PC-9 (cell line): ENCODE data around the gene MOCOS. TPM values are rescaled to one million over a fixed set of nuclear protein-coding genes. Genes with fewer than 3 reads are reported as not detected.

Source experiments
- BruUV-seq: library from RNA; stranded (reverse); fragments of 400-500 nt; replicated peaks from 2 replicates; lab custom pipeline; 2021; lab: Mats Ljungman, UMichigan
- CTCF ChIA-PET: fragments of 300-600 bp; sonication (Branson Sonifier 250); formaldehyde crosslinking; loops from one replicate; lab custom pipeline; 2022; ENCODE audit warnings: antibody characterized with exemption; lab: Charles Lee
- POLR2A ChIA-PET: fragments of 300-600 bp; sonication (Branson Sonifier 250); formaldehyde crosslinking; loops from one replicate; lab custom pipeline; 2022; ENCODE audit warnings: antibody characterized with exemption; ENCODE audit not compliant: unreplicated experiment; lab: Charles Lee
- DNase-seq, 2 experiments: peaks; one replicate each; pipeline versions ENCODE4 v3.0.0 to v3.0.0-alpha.2; 2015 to 2022; ENCODE audit warnings: mixed read lengths in 1 of 2
- H2AFZ ChIP-seq: fragments of 200-600 bp; sonication (generic); 2 replicates; pipeline ENCODE4 v1.8.1; 2017; ENCODE audit warnings: antibody characterized with exemption
- H3F3A ChIP-seq: fragments of 200-600 bp; sonication (generic); 2 replicates; pipeline ENCODE4 v1.8.1; 2017; ENCODE audit warnings: antibody characterized with exemption, mild to moderate bottlenecking, low read depth; ENCODE audit not compliant: insufficient read depth
- H3K27ac ChIP-seq: fragments of 200-600 bp; sonication (generic); 2 replicates; pipeline ENCODE4 v1.6.1; 2016; ENCODE audit warnings: mixed run types
- H3K27me3 ChIP-seq: fragments of 200-600 bp; sonication (generic); 2 replicates; pipeline ENCODE4 v1.6.1; 2016; ENCODE audit warnings: low read depth, mixed run types; ENCODE audit not compliant: insufficient read depth
- H3K36me3 ChIP-seq: fragments of 200-600 bp; sonication (generic); 2 replicates; pipeline ENCODE4 v1.6.1; 2016; ENCODE audit warnings: low read depth, mixed run types
- H3K4me1 ChIP-seq: fragments of 200-600 bp; sonication (generic); replicated peaks from 2 replicates; pipeline ENCODE4 v1.6.1; 2016; ENCODE audit warnings: mixed run types; ENCODE audit not compliant: insufficient read depth
- H3K4me2 ChIP-seq: fragments of 200-600 bp; sonication (generic); 2 replicates; pipeline ENCODE4 v1.6.1; 2017; ENCODE audit warnings: mixed run types
- H3K4me3 ChIP-seq: fragments of 200-600 bp; sonication (generic); 2 replicates; pipeline ENCODE4 v1.6.1; 2016; ENCODE audit warnings: mixed run types
- H3K79me2 ChIP-seq: fragments of 200-600 bp; sonication (generic); 2 replicates; pipeline ENCODE4 v1.6.1; 2017; ENCODE audit warnings: low read depth, mixed run types
- H3K9me2 ChIP-seq: fragments of 200-600 bp; sonication (generic); 2 replicates; pipeline ENCODE4 v1.8.1; 2017; ENCODE audit warnings: mild to moderate bottlenecking; ENCODE audit not compliant: insufficient read depth
- H3K9me3 ChIP-seq: fragments of 200-600 bp; sonication (generic); 2 replicates; pipeline ENCODE4 v1.8.1; 2016; ENCODE audit warnings: low read depth; ENCODE audit not compliant: insufficient read depth
- H4K20me1 ChIP-seq: fragments of 200-600 bp; sonication (generic); 2 replicates; pipeline ENCODE4 v1.8.1; 2017; ENCODE audit not compliant: insufficient read depth
- CTCF ChIP-seq: fragments of 200-600 bp; sonication (generic); conservative IDR thresholded peaks from 2 replicates; pipeline ENCODE4 v1.6.1; 2017; ENCODE audit warnings: mixed run types, antibody characterized with exemption, mild to moderate bottlenecking, moderate library complexity
- EZH2 ChIP-seq: fragments of 200-600 bp; sonication (generic); IDR thresholded peaks from 2 replicates; pipeline ENCODE4 v1.8.0; 2017; ENCODE audit warnings: antibody characterized with exemption, low read depth
- intact Hi-C: fragments of 100-400 bp; cut with micrococcal nuclease; formaldehyde crosslinking; loops from one replicate; pipeline ENCODE4 v1.10.0; 2022; ENCODE audit not compliant: unreplicated experiment
- total RNA-seq: library from RNA; stranded (reverse); gene quantifications from 2 replicates; pipeline ENCODE4 v1.2.3, GENCODE V29; 2021

MOCOS gene
- total RNA-seq, 1 experiment from 2014 or later, result 30.4 TPM

GRCh38 chr18:36309436-36310391 lies 122.4 kb downstream of the MOCOS start:
- peaks cover 81% of the 10 kb centered on the region for H3K4me1 ChIP-seq
- BruUV-seq, result no TSS peak
- intact Hi-C loops, result loop anchor here (1.0 to 10.0 kb wide), 2 partner anchors 45 to 223 kb away; no protein-coding TSS in a partner anchor

GRCh38 chr18:36311026-36311570 lies 123.8 kb downstream of the MOCOS start:
- DNase-seq, result no peak

More at GRCh38 chr18:36309436-36310391, 122.4 kb downstream of the MOCOS start:
- Histone ChIP-seq H3K27ac (peak overlapping the region; percentile 98), H3K27me3 (no peaks in the 10 kb centered on the region), H3K9me3 (no peaks in the 10 kb centered on the region), H3K4me3 (peak overlapping the region; percentile 41; the same call in 1 of the 2 replicates), H3K9me2 (no peaks in the 10 kb centered on the region), H3K36me3 (no peaks in the 10 kb centered on the region), H3K79me2 (peaks cover 41% of the 10 kb centered on the region), H3K4me2 (peak overlapping the region; percentile 74), H3F3A (peaks cover 44% of the 10 kb centered on the region), H2AFZ (no peak overlapping the region), H4K20me1 (no peaks in the 10 kb centered on the region)
- POLR2A ChIA-PET, result interaction anchor here (0.6 to 1.1 kb wide), 2 partner anchors 12 to 83 kb away, joined by 4 read pairs; partner anchors contain the start of gene FHOD3
- peak; percentile 92 to 96 for DNase-seq
- TF ChIP-seq CTCF (no peak), EZH2 (no peak)
- CTCF ChIA-PET, result no interaction called here

More at GRCh38 chr18:36311026-36311570, 123.8 kb downstream of the MOCOS start:
- Histone ChIP-seq H3K9me2 (no peaks in the 10 kb centered on the region), H4K20me1 (no peaks in the 10 kb centered on the region), H3F3A (peaks cover 44% of the 10 kb centered on the region), H3K9me3 (no peaks in the 10 kb centered on the region), H3K27ac (peak overlapping the region; percentile 98), H3K4me3 (no peak overlapping the region), H2AFZ (no peak overlapping the region), H3K4me2 (peak overlapping the region; percentile 62), H3K36me3 (no peaks in the 10 kb centered on the region), H3K4me1 (peaks cover 95% of the 10 kb centered on the region), H3K79me2 (peaks cover 31% of the 10 kb centered on the region), H3K27me3 (no peaks in the 10 kb centered on the region)
- CTCF ChIA-PET, result no interaction called here
- intact Hi-C loops, result no loop called here
- POLR2A ChIA-PET, result no interaction called here
- TF ChIP-seq CTCF, result no peak
- TF ChIP-seq EZH2, result no peak
- no TSS peak for BruUV-seq
